Duodenal mucosa (tissue), 2 donors: Measurements from ENCODE around the gene DNAH2.
A peak's percentile ranks its signal among the peaks of the same experiment; 100 is the strongest.

Experiments used
- H3K27ac ChIP-seq: one replicate; pipeline ENCODE4 v1.7.0; 2013; ENCODE audit warnings: low read depth, low read length
- H3K27me3 ChIP-seq, 2 donors: one replicate each; pipeline ENCODE4 v1.7.0; 2013; ENCODE audit warnings: low read length in 2 of 2, control low read depth in 1 of 2; ENCODE audit not compliant: insufficient read depth in 2 of 2, control insufficient read depth in 1 of 2
- H3K36me3 ChIP-seq, 2 donors: one replicate each; pipeline ENCODE4 v1.7.0; 2013; ENCODE audit warnings: low read length in 2 of 2, control low read depth in 1 of 2; ENCODE audit not compliant: insufficient read depth in 2 of 2, control insufficient read depth in 1 of 2
- H3K4me1 ChIP-seq, 2 donors: one replicate each; pipeline ENCODE4 v1.7.0; 2013; ENCODE audit warnings: low read length in 2 of 2, control low read depth in 1 of 2; ENCODE audit not compliant: insufficient read depth in 2 of 2, control insufficient read depth in 1 of 2
- H3K4me3 ChIP-seq, 2 donors: one replicate each; pipeline ENCODE4 v1.7.0; 2013; ENCODE audit warnings: low read length in 2 of 2, low read depth in 1 of 2
- H3K9ac ChIP-seq, 2 donors: one replicate each; pipeline ENCODE4 v1.7.0; 2013; ENCODE audit warnings: low read length in 2 of 2, low read depth in 1 of 2
- H3K9me3 ChIP-seq, 2 donors: one replicate each; pipeline ENCODE4 v1.7.0; 2013; ENCODE audit warnings: low read length in 2 of 2, control low read depth in 1 of 2; ENCODE audit not compliant: control insufficient read depth in 1 of 2

DNAH2 gene

DNA sequence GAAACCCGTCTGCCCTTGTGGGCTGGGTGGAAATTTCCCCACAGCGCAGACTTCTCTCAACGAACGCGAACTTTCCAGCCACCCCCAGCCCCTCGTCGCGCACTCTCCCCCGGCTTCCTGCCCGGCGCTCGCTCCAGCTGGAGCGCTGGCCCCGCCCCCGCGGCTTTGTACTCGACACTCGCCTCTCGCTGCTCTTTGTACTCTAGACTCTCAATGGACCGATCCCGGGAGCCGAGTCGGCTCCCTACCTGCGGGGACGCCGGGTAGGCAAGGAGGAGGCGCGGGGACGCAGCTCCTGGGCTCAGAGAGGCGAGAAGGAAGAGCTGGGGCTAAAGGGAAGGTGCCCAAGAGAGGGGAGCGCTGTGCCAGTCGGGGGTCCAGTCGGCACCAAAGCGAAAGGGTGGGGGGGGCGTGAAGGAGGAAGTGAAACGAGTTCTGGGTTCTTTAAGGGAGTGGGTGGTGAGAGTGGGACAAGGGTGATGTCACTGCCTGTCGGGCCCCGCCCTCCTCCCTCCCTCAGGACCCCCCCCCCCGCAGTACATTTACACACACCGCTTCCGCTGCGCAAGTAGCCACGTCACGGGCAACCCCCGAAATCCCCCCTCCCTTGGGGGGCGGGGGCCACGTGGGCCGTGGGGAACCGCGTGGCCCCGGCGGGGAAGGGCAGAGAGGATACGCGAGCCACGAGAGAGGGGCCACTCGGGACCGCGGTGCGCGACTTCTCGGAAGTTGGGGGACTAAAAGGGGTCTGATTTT is 126.2 kb downstream of the DNAH2 start:
- H3K36me3 ChIP-seq, result peaks cover 20 to 23% of the 10 kb centered on the region in 2 donors
- H3K4me1 ChIP-seq, result peaks cover 37 to 42% of the 10 kb centered on the region in 2 donors
- peak overlapping the region; percentile 98 for H3K27ac ChIP-seq
- H3K4me3 ChIP-seq, result peak overlapping the region; percentile 69 to 86
- no peaks in the 10 kb centered on the region for H3K9me3 ChIP-seq
- no peaks in the 10 kb centered on the region for H3K27me3 ChIP-seq
- H3K9ac ChIP-seq, result peak overlapping the region; percentile 96 to 99

DNA sequence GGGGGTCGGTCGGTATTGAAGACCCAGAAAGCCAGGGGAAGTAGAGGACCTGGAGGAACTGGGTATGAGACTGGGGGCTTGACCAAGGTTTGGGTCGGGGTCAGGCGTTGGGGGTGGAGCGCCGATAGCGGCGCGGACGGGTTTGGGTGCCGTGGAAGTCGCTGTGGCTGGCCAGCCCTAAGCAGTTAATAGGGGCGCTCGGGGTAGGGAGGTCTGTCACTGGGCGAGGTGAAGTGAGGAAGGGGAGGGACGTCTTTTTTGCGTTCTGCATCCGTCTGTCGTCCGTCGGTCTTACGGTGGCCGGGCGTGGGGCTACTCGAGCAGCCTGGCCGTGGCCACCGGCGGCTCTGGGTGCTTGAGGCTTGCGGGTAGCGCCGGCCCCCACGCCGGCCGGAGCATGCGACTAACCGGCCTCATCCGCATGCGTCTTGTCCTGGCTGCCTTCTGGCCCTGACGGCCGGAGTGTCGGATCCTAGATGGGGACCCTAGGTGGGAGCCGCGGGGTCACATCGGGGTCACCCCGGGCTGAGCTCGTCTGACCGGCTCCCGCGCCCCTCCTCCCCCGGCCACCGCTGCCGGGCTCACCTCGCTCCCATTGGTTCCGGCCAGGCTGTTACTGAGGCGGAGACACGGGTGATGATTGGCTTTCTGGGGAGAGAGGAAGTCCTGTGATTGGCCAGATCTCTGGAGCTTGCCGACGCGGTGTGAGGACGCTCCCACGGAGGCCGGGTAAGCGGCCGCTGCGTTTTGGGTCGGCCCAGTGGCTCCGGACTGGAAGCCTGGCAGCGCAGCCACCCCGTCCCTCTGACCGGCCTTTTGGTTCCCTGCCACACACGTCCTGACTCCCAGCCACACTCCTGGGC is 127.0 kb downstream of the DNAH2 start:
- no peaks in the 10 kb centered on the region for H3K27me3 ChIP-seq
- peaks cover 26 to 30% of the 10 kb centered on the region in 2 donors for H3K36me3 ChIP-seq
- peak overlapping the region; percentile 98 for H3K27ac ChIP-seq
- H3K4me3 ChIP-seq, result peak overlapping the region; percentile 69 to 86
- H3K9ac ChIP-seq, result peak overlapping the region; percentile 96 to 99
- H3K4me1 ChIP-seq, result peaks cover 29 to 34% of the 10 kb centered on the region in 2 donors
- no peaks in the 10 kb centered on the region for H3K9me3 ChIP-seq

DNA sequence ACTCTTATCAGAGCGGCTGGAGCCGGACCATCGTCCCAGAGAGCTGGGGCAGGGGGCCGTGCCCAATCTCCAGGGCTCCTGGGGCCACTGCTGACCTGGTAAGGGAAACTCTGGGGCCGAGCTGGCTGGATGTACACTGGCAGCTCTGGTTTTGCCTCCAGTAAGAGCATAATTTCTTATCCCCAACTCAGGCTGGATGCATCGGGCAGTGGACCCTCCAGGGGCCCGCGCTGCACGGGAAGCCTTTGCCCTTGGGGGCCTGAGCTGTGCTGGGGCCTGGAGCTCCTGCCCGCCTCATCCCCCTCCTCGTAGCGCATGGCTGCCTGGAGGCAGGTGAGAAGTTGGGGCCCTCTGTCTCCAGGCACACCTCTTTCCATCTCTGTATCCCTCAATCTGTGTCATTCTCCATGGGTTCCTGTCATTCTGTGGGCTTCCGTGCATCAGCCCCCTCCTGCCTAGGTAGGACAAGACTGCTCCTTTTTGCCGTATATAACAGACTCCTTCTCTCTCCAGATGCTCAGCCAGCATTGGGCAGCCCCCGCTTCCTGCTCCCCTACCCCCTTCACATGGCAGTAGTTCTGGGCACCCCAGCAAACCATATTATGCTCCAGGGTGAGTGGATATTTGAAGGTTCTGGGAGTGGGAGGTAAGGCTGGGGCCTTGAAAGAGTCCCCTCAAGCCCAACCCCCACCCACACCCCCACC is 128.0 kb downstream of the DNAH2 start:
- Histone ChIP-seq H3K27me3 (no peaks in the 10 kb centered on the region), H3K9ac (peak overlapping the region; percentile 63 to 99), H3K27ac (peak overlapping the region; percentile 98), H3K4me3 (peak overlapping the region; percentile 69 to 86), H3K36me3 (peaks cover 32 to 37% of the 10 kb centered on the region in 2 donors), H3K4me1 (peaks cover 19 to 24% of the 10 kb centered on the region in 2 donors), H3K9me3 (no peaks in the 10 kb centered on the region)

DNA sequence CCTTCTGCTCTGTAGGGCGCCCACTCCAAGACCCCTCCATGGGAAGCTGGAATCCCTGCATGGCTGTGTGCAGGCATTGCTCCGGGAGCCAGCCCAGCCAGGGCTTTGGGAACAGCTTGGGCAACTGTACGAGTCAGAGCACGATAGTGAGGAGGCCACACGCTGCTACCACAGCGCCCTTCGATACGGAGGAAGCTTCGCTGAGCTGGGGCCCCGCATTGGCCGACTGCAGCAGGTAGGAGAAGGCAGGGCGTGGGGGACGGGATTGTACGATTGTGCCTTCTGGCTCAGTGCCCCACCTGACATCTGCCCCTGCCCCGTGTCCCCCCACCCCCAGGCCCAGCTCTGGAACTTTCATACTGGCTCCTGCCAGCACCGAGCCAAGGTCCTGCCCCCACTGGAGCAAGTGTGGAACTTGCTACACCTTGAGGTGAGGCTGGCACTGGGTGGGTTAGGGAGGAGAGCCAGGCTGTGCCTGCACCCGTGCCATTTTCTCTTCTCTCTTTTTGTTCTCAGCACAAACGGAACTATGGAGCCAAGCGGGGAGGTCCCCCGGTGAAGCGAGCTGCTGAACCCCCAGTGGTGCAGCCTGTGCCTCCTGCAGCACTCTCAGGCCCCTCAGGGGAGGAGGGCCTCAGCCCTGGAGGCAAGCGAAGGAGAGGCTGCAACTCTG is 128.7 kb downstream of the DNAH2 start:
- no peak overlapping the region for H3K9ac ChIP-seq
- H3K27ac ChIP-seq, result no peak overlapping the region
- H3K36me3 ChIP-seq, result peaks cover 35 to 44% of the 10 kb centered on the region in 2 donors
- peaks cover 14 to 23% of the 10 kb centered on the region in 2 donors for H3K4me1 ChIP-seq
- no peaks in the 10 kb centered on the region for H3K9me3 ChIP-seq
- no peaks in the 10 kb centered on the region for H3K27me3 ChIP-seq
- no peak overlapping the region for H3K4me3 ChIP-seq

DNA sequence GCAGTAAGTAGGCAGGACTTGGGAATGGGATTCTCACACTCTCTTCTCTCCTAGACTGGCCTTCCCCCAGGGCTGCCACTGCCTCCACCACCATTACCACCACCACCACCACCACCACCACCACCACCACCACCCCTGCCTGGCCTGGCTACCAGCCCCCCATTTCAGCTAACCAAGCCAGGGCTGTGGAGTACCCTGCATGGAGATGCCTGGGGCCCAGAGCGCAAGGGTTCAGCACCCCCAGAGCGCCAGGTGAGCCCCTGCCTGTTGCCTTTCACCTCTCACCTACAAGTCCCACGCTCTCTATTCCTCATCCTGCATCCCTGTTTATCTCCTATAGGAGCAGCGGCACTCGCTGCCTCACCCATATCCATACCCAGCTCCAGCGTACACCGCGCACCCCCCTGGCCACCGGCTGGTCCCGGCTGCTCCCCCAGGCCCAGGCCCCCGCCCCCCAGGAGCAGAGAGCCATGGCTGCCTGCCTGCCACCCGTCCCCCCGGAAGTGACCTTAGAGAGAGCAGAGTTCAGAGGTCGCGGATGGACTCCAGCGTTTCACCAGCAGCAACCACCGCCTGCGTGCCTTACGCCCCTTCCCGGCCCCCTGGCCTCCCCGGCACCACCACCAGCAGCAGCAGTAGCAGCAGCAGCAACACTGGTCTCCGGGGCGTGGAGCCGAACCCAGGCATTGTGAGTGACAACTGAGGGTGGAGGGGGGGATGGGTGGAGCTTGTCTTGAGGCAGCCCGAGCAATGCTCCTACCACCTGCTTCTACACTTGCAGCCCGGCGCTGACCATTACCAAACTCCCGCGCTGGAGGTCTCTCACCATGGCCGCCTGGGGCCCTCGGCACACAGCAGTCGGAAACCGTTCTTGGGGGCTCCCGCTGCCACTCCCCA is 129.5 kb downstream of the DNAH2 start:
- Histone ChIP-seq H3K4me3 (no peak overlapping the region), H3K27ac (no peak overlapping the region), H3K27me3 (no peaks in the 10 kb centered on the region), H3K9me3 (no peaks in the 10 kb centered on the region), H3K36me3 (peaks cover 40 to 49% of the 10 kb centered on the region in 2 donors), H3K9ac (no peak overlapping the region), H3K4me1 (peaks cover 19 to 26% of the 10 kb centered on the region in 2 donors)

DNA sequence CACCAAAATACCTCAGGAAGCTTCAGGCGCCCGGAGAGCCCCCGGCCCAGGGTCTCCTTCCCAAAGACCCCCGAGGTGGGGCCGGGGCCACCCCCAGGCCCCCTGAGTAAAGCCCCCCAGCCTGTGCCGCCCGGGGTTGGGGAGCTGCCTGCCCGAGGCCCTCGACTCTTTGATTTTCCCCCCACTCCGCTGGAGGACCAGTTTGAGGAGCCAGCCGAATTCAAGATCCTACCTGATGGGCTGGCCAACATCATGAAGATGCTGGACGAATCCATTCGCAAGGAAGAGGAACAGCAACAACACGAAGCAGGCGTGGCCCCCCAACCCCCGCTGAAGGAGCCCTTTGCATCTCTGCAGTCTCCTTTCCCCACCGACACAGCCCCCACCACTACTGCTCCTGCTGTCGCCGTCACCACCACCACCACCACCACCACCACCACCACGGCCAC is 130.6 kb downstream of the DNAH2 start:
- H3K9ac ChIP-seq, result no peak overlapping the region
- peaks cover 51 to 60% of the 10 kb centered on the region in 2 donors for H3K36me3 ChIP-seq
- no peak overlapping the region for H3K27ac ChIP-seq
- H3K4me3 ChIP-seq, result no peak overlapping the region
- peaks cover 25% of the 10 kb centered on the region in 2 donors for H3K4me1 ChIP-seq
- H3K27me3 ChIP-seq, result no peaks in the 10 kb centered on the region
- no peaks in the 10 kb centered on the region for H3K9me3 ChIP-seq

DNA sequence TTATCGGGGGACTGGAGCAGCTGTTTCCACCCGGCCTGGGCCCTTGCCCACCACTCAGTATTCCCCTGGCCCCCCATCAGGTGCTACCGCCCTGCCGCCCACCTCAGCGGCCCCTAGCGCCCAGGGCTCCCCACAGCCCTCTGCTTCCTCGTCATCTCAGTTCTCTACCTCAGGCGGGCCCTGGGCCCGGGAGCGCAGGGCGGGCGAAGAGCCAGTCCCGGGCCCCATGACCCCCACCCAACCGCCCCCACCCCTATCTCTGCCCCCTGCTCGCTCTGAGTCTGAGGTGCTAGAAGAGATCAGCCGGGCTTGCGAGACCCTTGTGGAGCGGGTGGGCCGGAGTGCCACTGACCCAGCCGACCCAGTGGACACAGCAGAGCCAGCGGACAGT is 131.2 kb downstream of the DNAH2 start:
- H3K9ac ChIP-seq, result no peak overlapping the region
- H3K27ac ChIP-seq, result no peak overlapping the region
- H3K36me3 ChIP-seq, result peaks cover 51 to 61% of the 10 kb centered on the region in 2 donors

DNA sequence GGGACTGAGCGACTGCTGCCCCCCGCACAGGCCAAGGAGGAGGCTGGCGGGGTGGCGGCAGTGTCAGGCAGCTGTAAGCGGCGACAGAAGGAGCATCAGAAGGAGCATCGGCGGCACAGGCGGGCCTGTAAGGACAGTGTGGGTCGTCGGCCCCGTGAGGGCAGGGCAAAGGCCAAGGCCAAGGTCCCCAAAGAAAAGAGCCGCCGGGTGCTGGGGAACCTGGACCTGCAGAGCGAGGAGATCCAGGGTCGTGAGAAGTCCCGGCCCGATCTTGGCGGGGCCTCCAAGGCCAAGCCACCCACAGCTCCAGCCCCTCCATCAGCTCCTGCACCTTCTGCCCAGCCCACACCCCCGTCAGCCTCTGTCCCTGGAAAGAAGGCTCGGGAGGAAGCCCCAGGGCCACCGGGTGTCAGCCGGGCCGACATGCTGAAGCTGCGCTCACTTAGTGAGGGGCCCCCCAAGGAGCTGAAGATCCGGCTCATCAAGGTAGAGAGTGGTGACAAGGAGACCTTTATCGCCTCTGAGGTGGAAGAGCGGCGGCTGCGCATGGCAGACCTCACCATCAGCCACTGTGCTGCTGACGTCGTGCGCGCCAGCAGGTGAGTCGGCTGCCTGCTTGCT is 131.7 kb downstream of the DNAH2 start:
- H3K36me3 ChIP-seq, result peaks cover 51 to 61% of the 10 kb centered on the region in 2 donors
- no peak overlapping the region for H3K4me3 ChIP-seq
- H3K4me1 ChIP-seq, result peaks cover 25% of the 10 kb centered on the region in 2 donors
- no peaks in the 10 kb centered on the region for H3K9me3 ChIP-seq
- H3K27me3 ChIP-seq, result no peaks in the 10 kb centered on the region
- H3K27ac ChIP-seq, result no peak overlapping the region
- no peak overlapping the region for H3K9ac ChIP-seq

More for the DNA sequence above, 131.2 kb downstream of the DNAH2 start:
- Histone ChIP-seq H3K4me1 (peaks cover 25% of the 10 kb centered on the region in 2 donors), H3K9me3 (no peaks in the 10 kb centered on the region), H3K4me3 (no peak overlapping the region), H3K27me3 (no peaks in the 10 kb centered on the region)
